Measurements from ENCODE around the gene ST6GALNAC3.

Gene ST6GALNAC3

DNA sequence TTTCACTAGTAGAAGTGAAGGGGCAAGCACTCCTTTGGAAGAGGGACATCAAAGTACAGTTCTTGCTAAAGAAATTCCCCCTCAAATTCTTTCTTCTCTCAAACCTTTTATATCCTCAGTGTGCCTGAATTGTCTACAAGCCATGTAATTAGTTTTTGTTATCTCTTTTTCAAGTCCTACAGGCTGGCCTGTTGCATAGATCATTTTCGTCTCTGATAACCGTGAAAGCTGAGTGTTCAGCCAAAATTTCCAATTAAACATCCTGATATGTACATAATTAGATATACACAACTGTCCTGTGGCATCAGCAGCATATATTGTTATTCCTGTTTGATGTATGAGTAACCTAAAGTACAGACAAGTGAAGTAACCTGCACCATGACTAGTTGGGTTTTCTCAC is 417.2 kb downstream of the ST6GALNAC3 start:
- Histone ChIP-seq H3K79me2 (ENCODE audit: insufficient read depth, low read length) (no peaks in the 10 kb centered on the region), H4K20me1 (ENCODE audit: insufficient read depth, low read length, poor library complexity, severe bottlenecking) (no peaks in the 10 kb centered on the region), H3K4me2 (ENCODE audit: low read depth, low read length, poor library complexity, severe bottlenecking) (no peak overlapping the region)

DNA sequence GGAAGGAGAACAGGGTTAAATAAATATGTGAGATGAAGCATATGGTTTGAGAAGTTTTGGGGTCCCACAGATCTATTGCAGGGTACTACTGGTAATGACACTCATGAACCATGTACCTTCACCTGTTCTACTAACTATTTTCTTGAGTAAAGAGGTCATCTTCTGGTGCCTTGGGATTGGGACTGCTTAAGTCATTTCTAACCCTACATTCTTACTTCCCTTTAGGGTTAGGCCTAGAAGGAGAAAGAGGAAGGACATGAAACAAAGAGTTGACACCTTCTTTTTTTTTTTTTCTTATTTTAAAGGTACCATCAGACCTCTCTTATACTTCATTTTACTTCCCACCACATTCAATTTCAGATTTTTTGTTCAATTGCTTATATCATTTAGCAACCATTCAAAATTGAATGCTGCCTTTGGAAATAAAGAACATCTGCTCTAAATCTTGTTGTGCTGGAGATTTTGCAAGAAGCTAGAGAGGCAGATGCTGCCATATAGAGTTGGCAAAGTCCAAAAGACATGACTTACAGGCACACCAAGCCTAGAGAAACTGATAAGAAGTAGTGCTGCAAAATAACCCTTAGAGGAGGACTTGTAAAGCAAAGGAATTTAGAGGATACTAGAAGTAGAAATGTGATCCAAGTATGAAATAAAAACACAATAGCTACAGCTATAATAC is 418.3 kb downstream of the ST6GALNAC3 start:
- Histone ChIP-seq H2AFZ (ENCODE audit: low read length) (no peak overlapping the region), H3K4me1 (ENCODE audit: insufficient read depth, low read length, poor library complexity, severe bottlenecking) (no peaks in the 10 kb centered on the region), H3K9ac (ENCODE audit: low read depth, low read length, poor library complexity, severe bottlenecking) (no peak overlapping the region), H3K9me2 (replicated peaks; ENCODE audit: low read depth, low read length) (no peaks in the 10 kb centered on the region), H3F3A (ENCODE audit: low read depth) (no peaks in the 10 kb centered on the region), H3K4me2 (ENCODE audit: low read depth, low read length, poor library complexity, severe bottlenecking) (no peak overlapping the region), H3K36me3 (ENCODE audit: insufficient read depth, low read length) (no peaks in the 10 kb centered on the region), H3K4me3 (ENCODE audit: low read length, poor library complexity, severe bottlenecking) (no peak overlapping the region), H3K79me2 (ENCODE audit: insufficient read depth, low read length) (no peaks in the 10 kb centered on the region), H4K20me1 (ENCODE audit: insufficient read depth, low read length, poor library complexity, severe bottlenecking) (no peaks in the 10 kb centered on the region), H3K27me3 (ENCODE audit: insufficient read depth, low read length, poor library complexity, severe bottlenecking) (no peaks in the 10 kb centered on the region), H3K9me3 (ENCODE audit: insufficient read depth, low read depth, low read length) (no peaks in the 10 kb centered on the region)
- TF ChIP-seq, protein P1, sequence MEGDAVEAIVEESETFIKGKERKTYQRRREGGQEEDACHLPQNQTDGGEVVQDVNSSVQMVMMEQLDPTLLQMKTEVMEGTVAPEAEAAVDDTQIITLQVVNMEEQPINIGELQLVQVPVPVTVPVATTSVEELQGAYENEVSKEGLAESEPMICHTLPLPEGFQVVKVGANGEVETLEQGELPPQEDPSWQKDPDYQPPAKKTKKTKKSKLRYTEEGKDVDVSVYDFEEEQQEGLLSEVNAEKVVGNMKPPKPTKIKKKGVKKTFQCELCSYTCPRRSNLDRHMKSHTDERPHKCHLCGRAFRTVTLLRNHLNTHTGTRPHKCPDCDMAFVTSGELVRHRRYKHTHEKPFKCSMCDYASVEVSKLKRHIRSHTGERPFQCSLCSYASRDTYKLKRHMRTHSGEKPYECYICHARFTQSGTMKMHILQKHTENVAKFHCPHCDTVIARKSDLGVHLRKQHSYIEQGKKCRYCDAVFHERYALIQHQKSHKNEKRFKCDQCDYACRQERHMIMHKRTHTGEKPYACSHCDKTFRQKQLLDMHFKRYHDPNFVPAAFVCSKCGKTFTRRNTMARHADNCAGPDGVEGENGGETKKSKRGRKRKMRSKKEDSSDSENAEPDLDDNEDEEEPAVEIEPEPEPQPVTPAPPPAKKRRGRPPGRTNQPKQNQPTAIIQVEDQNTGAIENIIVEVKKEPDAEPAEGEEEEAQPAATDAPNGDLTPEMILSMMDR (conservative IDR thresholded peaks at IDR 0.05; ENCODE audit: low read length): no peak
- TF ChIP-seq EZH2phosphoT487 (IDR thresholded peaks at IDR 0.05; ENCODE audit: borderline replicate concordance): no peak

More for the DNA sequence above, 417.2 kb downstream of the ST6GALNAC3 start:
- Histone ChIP-seq H2AFZ (ENCODE audit: low read length) (no peak overlapping the region), H3F3A (ENCODE audit: low read depth) (no peaks in the 10 kb centered on the region), H3K9me2 (replicated peaks; ENCODE audit: low read depth, low read length) (no peaks in the 10 kb centered on the region), H3K9me3 (ENCODE audit: insufficient read depth, low read depth, low read length) (no peaks in the 10 kb centered on the region), H3K36me3 (ENCODE audit: insufficient read depth, low read length) (no peaks in the 10 kb centered on the region), H3K9ac (ENCODE audit: low read depth, low read length, poor library complexity, severe bottlenecking) (no peak overlapping the region), H3K27me3 (ENCODE audit: insufficient read depth, low read length, poor library complexity, severe bottlenecking) (no peaks in the 10 kb centered on the region), H3K4me3 (ENCODE audit: low read length, poor library complexity, severe bottlenecking) (no peak overlapping the region), H3K4me1 (ENCODE audit: insufficient read depth, low read length, poor library complexity, severe bottlenecking) (no peaks in the 10 kb centered on the region)
- TF ChIP-seq EZH2phosphoT487 (IDR thresholded peaks at IDR 0.05; ENCODE audit: borderline replicate concordance): no peak
- TF ChIP-seq, protein P1 (conservative IDR thresholded peaks at IDR 0.05; ENCODE audit: low read length): no peak

DNA sequence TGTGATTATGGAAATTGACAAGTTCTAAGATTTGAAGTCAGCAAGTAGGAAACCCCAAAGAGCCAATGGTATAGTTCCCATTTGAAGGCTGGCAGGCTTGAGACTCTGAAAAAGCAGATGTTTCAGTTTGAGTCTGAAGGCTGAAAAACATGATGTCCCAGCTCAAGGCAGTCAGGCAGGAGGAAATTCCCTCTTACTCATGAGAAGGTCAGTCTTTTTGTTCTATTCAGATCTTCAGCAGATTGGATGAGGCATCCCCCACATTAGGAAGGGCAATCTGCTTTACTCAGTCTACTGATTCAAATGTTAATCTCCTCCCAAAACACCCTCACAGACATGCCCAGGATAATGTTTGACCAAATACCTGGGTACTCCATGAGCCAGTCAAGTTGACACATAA is 420.3 kb downstream of the ST6GALNAC3 start:
- H3K4me2 ChIP-seq (ENCODE audit: low read depth, low read length, poor library complexity, severe bottlenecking): no peak overlapping the region
- H4K20me1 ChIP-seq (ENCODE audit: insufficient read depth, low read length, poor library complexity, severe bottlenecking): no peaks in the 10 kb centered on the region
- TF ChIP-seq EZH2phosphoT487 (IDR thresholded peaks at IDR 0.05; ENCODE audit: borderline replicate concordance): no peak
- TF ChIP-seq, protein P1 (conservative IDR thresholded peaks at IDR 0.05; ENCODE audit: low read length): no peak

More for the DNA sequence above, 420.3 kb downstream of the ST6GALNAC3 start:
- Histone ChIP-seq H3K27me3 (ENCODE audit: insufficient read depth, low read length, poor library complexity, severe bottlenecking) (no peaks in the 10 kb centered on the region), H3K4me1 (ENCODE audit: insufficient read depth, low read length, poor library complexity, severe bottlenecking) (no peaks in the 10 kb centered on the region), H3K9me3 (ENCODE audit: insufficient read depth, low read depth, low read length) (no peaks in the 10 kb centered on the region), H3K4me3 (ENCODE audit: low read length, poor library complexity, severe bottlenecking) (no peak overlapping the region), H3K79me2 (ENCODE audit: insufficient read depth, low read length) (no peaks in the 10 kb centered on the region), H2AFZ (ENCODE audit: low read length) (no peak overlapping the region), H3K9me2 (replicated peaks; ENCODE audit: low read depth, low read length) (no peaks in the 10 kb centered on the region), H3F3A (ENCODE audit: low read depth) (no peaks in the 10 kb centered on the region), H3K9ac (ENCODE audit: low read depth, low read length, poor library complexity, severe bottlenecking) (no peak overlapping the region), H3K36me3 (ENCODE audit: insufficient read depth, low read length) (no peaks in the 10 kb centered on the region)

All from Loucy (cell line).